ENCODE results near the gene KCNG4.

KCNG4 gene

DNA sequence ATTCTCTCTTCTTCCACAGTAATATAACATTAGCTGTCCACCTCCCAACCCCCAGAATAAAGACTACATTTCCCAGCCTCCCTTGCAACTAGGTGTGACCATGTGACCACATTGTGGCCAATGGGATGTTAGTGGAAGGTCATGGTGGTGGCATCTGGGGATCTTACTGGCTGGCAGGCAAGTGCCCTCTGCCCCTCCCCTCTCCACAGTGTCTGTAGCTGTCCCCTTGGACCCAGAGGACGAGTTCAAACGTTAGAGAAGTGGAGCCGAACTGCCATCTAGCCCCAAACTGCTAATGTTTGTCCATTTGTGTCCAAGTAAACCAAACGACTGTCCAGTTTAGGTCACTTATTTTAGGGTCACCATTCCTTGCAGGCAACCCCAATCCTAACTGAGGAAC is 26.6 kb upstream of the KCNG4 start:
- DNase-seq (ENCODE audit: low read depth): peak; percentile 15

DNA sequence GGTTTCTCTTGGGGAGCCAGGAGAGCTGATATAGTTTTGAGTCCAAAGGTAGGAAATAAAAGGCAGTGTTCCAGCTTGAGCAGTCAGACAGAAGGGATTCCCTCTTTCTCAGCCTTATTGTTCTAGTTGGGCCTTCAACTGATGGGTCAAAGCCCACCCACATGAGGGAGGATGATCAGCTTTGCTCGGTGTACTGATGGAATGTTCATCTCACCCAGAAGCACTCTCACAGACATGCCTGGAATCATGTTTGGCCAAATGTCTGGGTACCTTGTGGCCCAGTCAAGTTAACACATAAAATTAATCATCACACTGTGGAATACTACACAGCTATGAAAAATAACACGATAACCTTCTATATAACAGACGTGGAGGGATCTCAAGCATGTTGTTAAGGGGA is 23.1 kb upstream of the KCNG4 start:
- no peak for DNase-seq (ENCODE audit: low read depth)

DNA sequence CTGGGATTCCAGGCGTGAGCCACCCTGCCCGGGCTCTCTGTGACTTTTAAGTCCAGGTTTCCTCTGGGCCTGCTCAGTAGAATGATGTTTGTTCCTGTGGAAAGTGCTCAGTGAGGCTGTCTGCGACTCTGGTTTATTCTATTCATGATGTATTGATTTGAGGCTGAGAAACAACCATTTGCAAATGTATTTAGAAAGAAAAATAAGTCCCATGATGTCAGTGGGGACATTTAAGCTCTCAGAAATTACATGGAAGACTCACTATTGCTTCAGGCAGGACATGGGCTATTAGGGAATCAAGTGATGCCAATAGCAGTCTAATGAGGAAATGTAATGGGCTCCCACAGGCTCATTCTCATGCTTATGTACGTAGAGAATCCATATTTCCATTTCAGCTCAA is 22.2 kb upstream of the KCNG4 start:
- DNase-seq (ENCODE audit: low read depth): no peak

DNA sequence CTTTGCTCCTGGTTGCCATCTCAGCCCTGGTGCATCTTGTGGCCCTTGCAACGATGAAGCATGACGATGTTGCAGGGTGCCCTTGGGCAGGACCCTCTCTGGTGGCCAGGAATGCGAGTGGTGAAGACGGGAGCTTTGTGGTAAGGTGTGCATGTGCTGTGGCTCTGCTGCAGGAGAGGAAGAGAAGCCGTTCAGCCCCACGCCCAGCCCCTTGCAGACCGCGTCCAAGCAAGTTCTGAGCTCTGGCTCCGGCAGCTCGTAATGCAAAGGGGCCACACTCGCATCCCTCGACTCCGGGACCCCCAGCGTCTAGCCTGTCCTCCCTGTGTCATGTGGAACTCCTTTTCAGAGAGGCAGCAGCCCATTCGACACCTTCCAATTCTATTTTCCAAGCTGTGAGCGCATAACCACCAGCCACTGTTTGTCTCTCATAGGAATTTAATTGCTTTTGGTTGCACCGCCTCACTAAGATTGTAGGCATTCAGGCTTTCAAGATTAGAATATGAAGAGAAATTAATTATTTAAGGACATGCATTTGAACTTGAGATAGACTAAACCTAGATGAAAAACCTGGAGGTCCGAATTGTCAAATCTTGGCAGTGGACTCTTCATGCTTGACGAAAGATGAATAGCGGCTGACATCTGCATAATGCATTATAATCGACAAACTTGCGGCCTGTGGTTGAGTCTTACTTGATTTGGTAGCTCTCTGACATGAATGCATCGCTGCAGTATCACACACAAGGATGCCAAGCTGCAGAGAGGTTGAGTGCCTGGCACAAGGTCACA is 21.1 kb upstream of the KCNG4 start:
- DNase-seq (ENCODE audit: low read depth): no peak

DNA sequence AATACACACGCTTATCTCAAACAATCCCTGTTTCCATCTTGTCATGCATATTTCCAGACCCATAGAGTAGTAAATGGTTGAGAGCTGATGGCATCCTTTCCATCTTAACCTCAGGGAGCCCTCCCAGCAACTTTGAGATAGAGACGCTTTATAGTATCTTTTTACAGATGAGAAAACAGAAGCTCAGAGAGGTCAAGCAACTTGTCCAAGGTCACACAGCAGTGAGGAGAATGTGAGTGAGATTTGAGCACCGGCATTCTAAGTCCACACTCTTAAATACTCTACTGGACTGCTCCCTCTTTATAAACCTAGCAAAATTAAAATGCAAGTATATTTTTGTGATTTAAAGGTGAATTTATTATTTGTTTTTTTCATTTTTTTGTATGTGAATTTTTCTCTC is 19.9 kb upstream of the KCNG4 start:
- DNase-seq (ENCODE audit: low read depth): no peak

GRCh38 chr16:84258266-84258665 is 18.5 kb upstream of the KCNG4 start:
- no peak for DNase-seq (ENCODE audit: low read depth)

DNA sequence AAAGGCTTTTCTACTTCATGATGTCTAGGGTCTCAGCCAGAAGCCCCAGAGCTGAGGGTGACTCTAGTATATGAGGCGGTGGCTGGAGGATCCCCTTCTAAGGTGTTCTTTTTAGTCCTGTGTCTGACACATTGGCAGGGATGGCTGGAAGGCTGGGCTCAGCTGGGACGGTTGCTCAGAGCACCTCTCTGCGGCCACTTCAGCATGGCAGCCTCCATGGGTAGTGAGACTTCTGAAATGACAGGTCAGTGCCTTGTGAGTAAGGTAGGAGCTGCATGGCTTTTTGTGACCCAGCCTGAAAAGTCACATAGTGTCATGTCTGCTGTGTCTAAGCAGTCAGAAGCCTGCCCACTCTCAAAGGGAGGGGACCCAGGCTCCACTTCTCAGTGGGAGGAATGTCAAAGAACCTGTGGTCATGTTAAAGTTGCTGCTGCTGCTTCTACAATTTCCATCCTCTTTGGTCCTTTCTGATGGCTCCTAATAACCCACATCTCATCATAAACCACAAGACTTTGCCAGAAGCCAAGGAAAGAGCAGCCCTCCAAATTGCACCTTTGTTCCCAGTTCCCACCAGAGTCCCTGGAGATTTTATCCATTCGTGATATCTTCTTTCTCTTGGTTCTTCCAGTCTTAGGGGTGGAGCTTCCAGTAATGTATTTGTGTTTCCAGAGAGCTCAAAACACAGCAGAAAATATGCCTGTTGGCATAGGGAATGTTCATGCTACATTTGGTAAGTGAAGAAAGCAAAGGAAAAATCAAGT is 15.4 kb upstream of the KCNG4 start:
- DNase-seq (ENCODE audit: low read depth): no peak

DNA sequence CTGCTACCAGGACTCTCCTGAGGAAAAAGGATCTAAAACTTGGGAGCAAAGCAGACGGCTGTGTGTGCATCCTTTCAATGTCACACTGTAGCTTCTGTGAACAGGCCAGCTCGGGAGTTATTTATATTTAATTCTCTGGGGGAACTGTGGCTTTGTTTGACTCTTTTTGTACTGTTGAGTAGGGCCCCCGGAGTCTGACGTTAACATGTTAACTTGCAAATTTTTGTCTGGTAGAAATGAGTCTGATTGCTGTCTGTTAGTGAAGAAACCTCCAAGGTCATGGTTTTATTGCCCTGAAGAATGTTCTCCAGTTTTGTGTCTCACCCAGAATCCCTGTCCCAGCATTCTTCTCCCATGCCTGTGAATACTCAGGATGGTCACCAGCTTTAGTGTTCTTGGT is 14.2 kb upstream of the KCNG4 start:
- no peak for DNase-seq (ENCODE audit: low read depth)

DNA sequence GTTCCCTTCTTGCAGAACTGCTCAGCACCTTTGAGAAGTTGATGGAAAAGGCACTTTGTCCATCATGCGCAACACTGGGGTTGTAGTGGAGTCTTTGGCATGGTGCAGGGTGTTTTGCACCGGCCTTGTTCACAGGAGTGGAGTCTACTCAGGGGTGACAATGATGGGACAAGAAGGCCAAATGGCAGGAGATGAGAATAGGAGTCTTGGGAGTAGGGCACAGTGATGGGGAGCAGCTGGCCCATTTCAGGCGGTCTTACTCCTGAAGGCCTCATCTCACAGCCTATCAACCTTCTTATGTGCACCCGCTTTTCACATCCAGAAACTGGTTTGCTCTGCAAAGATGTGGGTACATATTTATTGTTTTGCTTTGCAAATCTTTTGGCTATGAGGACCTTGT is 13.4 kb upstream of the KCNG4 start:
- DNase-seq (ENCODE audit: low read depth): no peak

DNA sequence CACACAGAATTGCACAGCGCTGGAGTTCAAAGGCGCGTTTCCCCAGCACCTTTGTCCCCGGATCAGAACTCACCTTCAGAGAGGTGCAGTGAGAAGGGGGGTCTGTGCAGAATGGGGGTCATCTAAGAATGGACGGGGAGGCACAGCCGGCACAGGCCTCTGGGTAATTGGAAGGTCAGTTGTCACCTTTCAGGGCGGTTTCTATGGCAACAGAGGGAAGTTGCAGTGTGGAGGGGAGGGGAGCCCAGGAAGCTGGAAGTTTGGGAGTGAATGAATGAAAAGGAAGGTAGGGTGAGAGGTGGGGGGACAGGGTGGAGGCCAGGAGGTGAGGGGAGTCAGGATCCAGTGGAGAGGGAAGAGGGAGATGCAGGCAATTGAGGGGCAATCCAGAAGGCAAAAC is 12.4 kb upstream of the KCNG4 start:
- DNase-seq (ENCODE audit: low read depth): no peak

- no peak for DNase-seq (ENCODE audit: low read depth)
These were observed 8.0 kb upstream of the KCNG4 start for GRCh38 chr16:84247844-84248243.

- no peak for DNase-seq (ENCODE audit: low read depth)
These were observed 7.5 kb upstream of the KCNG4 start for GRCh38 chr16:84247331-84247730.

- DNase-seq (ENCODE audit: low read depth): no peak
These were observed 6.9 kb upstream of the KCNG4 start for GRCh38 chr16:84246679-84247077.

DNA sequence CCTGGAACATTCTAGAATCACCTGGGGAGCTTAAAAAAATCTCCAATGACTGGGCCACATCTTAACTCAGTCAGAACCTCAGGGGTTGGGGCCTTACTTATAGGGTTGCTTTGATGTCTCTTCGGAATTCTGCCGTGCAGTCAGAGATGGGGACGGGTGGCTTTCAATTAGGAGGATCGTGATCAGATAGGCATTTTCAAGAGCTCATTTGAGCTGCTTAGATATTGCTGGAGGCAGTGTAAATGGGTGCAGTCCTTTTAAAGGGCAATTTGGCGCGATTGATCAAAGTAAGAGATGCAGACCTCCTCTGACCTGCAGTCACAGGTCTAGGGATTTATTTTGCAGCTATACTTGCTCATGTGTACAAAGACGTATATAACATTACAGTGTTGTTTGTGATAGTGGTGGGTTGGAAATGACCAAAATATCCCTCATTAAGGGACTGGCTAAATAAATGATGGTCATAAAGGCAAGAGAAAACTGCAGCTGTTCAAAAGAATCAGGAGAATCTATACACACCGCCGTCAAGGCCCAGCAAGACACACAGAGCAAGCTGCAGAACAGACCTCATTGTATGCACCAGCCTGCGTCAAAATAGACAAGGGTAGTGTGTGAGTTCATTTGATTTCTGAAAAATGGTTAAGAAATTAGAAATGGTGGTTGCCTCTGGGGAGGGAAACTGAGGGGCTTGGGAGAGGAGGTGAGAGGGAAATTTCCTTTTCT is 6.3 kb upstream of the KCNG4 start:
- no peak for DNase-seq (ENCODE audit: low read depth)

DNA sequence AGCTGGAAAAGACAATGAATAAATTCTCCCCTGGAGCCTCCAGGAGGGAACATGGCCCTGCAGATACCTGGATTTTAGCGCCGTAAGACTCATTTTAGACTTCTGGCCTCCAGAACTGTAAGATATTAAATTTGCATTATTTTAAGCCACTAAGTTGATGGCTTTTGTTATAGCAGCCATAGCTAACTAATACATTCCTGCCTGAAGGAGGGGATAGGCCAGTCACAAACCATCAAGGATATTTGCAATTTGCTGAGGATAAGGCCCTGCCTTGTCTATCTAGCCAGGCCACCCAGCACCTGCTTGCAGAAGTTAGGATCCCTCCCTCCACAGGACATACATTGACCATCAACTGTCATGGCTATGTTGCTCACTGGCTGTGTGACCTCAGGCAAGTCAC is 4.9 kb upstream of the KCNG4 start:
- DNase-seq (ENCODE audit: low read depth): no peak

DNA sequence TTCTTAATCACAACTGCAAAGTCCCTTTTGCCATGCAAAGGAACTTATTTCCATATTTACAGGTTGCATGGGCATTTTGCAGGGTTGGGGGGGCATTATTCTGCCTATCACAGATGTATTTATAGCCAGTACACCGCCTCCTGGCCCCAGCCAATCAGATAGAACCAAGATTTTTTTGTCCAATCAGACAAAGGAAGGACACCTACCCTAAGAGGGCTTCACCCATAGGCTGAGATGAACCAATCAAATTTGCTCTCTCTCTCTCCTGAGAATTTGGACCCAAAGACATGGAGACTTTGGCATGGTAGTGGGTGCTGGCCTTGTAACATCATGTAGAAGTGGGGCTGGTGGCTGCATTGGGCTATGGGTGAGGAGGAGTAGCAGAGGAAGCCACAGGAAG is 3.9 kb upstream of the KCNG4 start:
- DNase-seq (ENCODE audit: low read depth): no peak

GRCh38 chr16:84242839-84243238 is 3.0 kb upstream of the KCNG4 start:
- DNase-seq (ENCODE audit: low read depth): no peak

DNA sequence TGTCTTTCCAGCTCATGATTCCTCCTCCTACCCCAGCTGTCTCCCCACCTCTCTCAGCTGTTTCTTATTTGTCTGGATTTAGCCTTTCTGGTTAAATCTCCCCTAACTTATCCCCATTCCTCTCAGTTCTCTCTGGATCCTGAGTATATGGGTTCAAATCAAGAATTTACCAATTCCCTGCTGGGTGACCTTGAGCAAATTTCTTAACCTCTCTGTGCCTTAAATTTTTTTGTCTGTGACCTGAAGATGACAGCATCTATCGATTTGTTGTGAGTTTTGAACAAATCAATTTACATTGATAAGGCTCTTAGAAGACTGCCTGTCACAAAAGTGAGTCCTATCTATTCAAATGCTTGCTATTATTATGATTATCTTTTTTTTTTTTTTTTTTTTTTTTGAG is 2.0 kb upstream of the KCNG4 start:
- no peak for DNase-seq (ENCODE audit: low read depth)

- DNase-seq (ENCODE audit: low read depth): no peak
These were observed 643 bp upstream of the KCNG4 start for GRCh38 chr16:84240455-84240854.

DNA sequence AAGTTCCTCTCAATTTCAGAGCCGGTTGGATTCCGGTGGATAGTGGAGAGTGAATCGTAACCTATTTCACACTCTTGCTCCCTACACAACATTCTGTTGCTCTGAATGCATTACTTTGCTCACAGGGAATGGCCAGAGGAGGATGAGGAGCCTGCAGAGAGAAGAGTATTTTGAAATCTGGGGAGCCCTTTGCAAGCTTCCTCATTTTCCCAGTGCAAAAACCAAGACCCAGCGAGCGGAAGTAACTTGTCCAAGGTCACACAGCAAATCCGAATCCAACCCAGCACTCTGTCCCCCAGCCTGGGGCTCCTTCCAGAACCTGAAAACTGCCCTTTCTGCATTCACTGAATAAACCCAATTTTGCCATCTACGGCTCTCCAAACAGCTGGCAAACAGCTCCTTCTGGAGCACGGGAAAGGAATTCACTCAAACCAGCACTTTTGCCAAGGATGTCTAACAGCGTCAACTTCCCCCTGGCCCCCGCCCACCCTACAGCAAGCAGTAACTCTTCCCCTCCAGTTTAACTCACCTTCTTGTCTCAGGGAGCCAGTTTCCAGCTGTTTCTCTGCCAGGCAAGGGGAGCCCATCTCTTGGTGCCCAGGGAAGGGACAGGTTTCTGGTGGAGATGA is 557 bp downstream of the KCNG4 start:
- DNase-seq (ENCODE audit: low read depth): no peak

GRCh38 chr16:84237994-84238750 is 1.6 kb downstream of the KCNG4 start:
- no peak for DNase-seq (ENCODE audit: low read depth)

DNA sequence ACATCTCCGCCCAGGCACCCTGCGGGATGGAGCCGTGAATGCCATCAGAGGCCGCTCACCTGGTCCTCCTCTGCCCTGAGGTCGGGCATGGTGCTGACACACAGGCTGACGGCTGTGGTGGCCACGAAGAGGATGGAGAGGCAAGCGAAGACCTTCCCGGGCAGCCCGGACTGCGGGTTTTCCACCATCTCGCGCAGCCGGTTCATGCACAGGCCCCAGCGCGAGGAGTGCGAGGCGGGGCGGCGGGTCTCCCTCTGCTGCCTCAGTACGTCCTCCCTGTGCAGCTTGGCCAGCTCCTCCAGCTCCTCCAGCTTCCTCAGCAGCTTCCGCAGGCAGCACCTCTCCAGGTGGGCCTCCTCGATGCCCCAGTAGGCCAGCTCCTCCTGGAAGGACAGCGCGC is 3.1 kb downstream of the KCNG4 start:
- no peak for DNase-seq (ENCODE audit: low read depth)

Data from activated T-cell treated with anti-CD3 and anti-CD28 coated beads for 48 hours (primary cell).